Urinary bladder (tissue), 4 donors: ENCODE measurements around the gene ACE2. TPM values are rescaled to one million over a fixed set of nuclear protein-coding genes. Genes with fewer than 3 reads are reported as not detected.

Experiments used
- DNase-seq: peaks from one replicate; pipeline ENCODE4 v3.0.0-alpha.2; 2015; ENCODE audit errors: extremely low spot score
- H3K27ac ChIP-seq: one replicate; pipeline ENCODE4 v1.5.1; 2013; ENCODE audit warnings: low read depth, mild to moderate bottlenecking, moderate library complexity
- H3K36me3 ChIP-seq: one replicate; pipeline ENCODE4 v1.6.1; 2013; ENCODE audit warnings: mild to moderate bottlenecking, moderate library complexity; ENCODE audit not compliant: insufficient read depth
- H3K4me1 ChIP-seq: one replicate; pipeline ENCODE4 v1.6.1; 2013; ENCODE audit warnings: mild to moderate bottlenecking, moderate library complexity; ENCODE audit not compliant: insufficient read depth
- H3K4me3 ChIP-seq: one replicate; pipeline ENCODE4 v1.5.1; 2013; ENCODE audit warnings: low read depth, low read length
- WGBS: extraction: QIAGEN DNeasy Blood & Tissue Kit; methylation state at CpG from one replicate; pipeline ENCODE4 v1.1.7; 2013; 5-methylcytosine and 5-hydroxymethylcytosine counted together
- polyA plus RNA-seq: library from polyadenylated mRNA; stranded (reverse); fragments of 200-250 nt; gene quantifications from one replicate; pipeline ENCODE4 v1.2.3, GENCODE V29; 2013
- total RNA-seq: library from RNA; depleted of rRNA; stranded (reverse); fragments of >200 nt; gene quantifications from one replicate; pipeline ENCODE4 v1.2.3, GENCODE V29; 2014
- donor health status: healthy with polysubstance abuse.
- donor health status: healthy.

Gene ACE2
- total and polyA plus RNA-seq, 2 donors, result 0.37 to 2.1 TPM

GRCh38 chrX:15564981-15565579 lies 35.7 kb downstream of the ACE2 start:
- Histone ChIP-seq H3K4me1 (no peaks in the 10 kb centered on the region), H3K36me3 (no peaks in the 10 kb centered on the region), H3K27ac (no peak overlapping the region), H3K4me3 (no peak overlapping the region)
- DNase-seq, result peak; percentile 18
- WGBS, result 10% methylated on average over 5 of the region's 5 CpGs

GRCh38 chrX:15563056-15563455 lies 37.7 kb downstream of the ACE2 start:
- Histone ChIP-seq H3K36me3 (no peaks in the 10 kb centered on the region), H3K4me1 (no peaks in the 10 kb centered on the region), H3K4me3 (no peak overlapping the region), H3K27ac (no peak overlapping the region)
- WGBS, result 75% methylated on average over 7 of the region's 7 CpGs
- no peak for DNase-seq

- Histone ChIP-seq H3K4me1 (no peaks in the 10 kb centered on the region), H3K36me3 (no peaks in the 10 kb centered on the region), H3K27ac (no peak overlapping the region), H3K4me3 (no peak overlapping the region)
- DNase-seq, result no peak
- 89% methylated on average over 3 of the region's 3 CpGs for WGBS
Measured at GRCh38 chrX:15560924-15561323, 39.8 kb downstream of the ACE2 start.

- WGBS, result 92% methylated on average over 3 of the region's 3 CpGs
- DNase-seq, result no peak
- no peaks in the 10 kb centered on the region for H3K4me1 ChIP-seq
- H3K36me3 ChIP-seq, result no peaks in the 10 kb centered on the region
- no peak overlapping the region for H3K4me3 ChIP-seq
- H3K27ac ChIP-seq, result no peak overlapping the region
Measured at GRCh38 chrX:15559227-15559626, 41.5 kb downstream of the ACE2 start.

- no peak for DNase-seq
- Histone ChIP-seq H3K4me3 (no peak overlapping the region), H3K36me3 (no peaks in the 10 kb centered on the region), H3K27ac (no peak overlapping the region), H3K4me1 (no peaks in the 10 kb centered on the region)
- WGBS, result 77% methylated on average over 8 of the region's 8 CpGs
Measured at GRCh38 chrX:15549189-15550012, 51.4 kb downstream of the ACE2 start.

- Histone ChIP-seq H3K36me3 (no peaks in the 10 kb centered on the region), H3K4me1 (no peaks in the 10 kb centered on the region), H3K27ac (no peak overlapping the region), H3K4me3 (no peak overlapping the region)
- DNase-seq, result no peak
- 90% methylated on average over 2 of the region's 2 CpGs for WGBS
Measured at GRCh38 chrX:15547356-15547755, 53.4 kb downstream of the ACE2 start.

GRCh38 chrX:15546745-15547144 lies 54.0 kb downstream of the ACE2 start:
- 67% methylated on average over 5 of the region's 5 CpGs for WGBS
- Histone ChIP-seq H3K36me3 (no peaks in the 10 kb centered on the region), H3K4me1 (no peaks in the 10 kb centered on the region), H3K4me3 (no peak overlapping the region), H3K27ac (no peak overlapping the region)
- DNase-seq, result no peak

- Histone ChIP-seq H3K4me3 (no peak overlapping the region), H3K4me1 (no peaks in the 10 kb centered on the region), H3K36me3 (no peaks in the 10 kb centered on the region), H3K27ac (no peak overlapping the region)
- 82% methylated on average over 6 of the region's 6 CpGs for WGBS
- DNase-seq, result no peak
Measured at GRCh38 chrX:15530318-15530717, 70.4 kb downstream of the ACE2 start.

GRCh38 chrX:15529165-15529564 lies 71.6 kb downstream of the ACE2 start:
- no peaks in the 10 kb centered on the region for H3K36me3 ChIP-seq
- no peak overlapping the region for H3K27ac ChIP-seq
- no peak for DNase-seq
- no peak overlapping the region for H3K4me3 ChIP-seq
- H3K4me1 ChIP-seq, result no peaks in the 10 kb centered on the region

- H3K4me3 ChIP-seq, result no peak overlapping the region
- 80% methylated on average over 8 of the region's 8 CpGs for WGBS
- H3K27ac ChIP-seq, result no peak overlapping the region
Measured at GRCh38 chrX:15525664-15526416, 74.9 kb downstream of the ACE2 start.

GRCh38 chrX:15524417-15524816 lies 76.3 kb downstream of the ACE2 start:
- Histone ChIP-seq H3K27ac (no peak overlapping the region), H3K36me3 (no peaks in the 10 kb centered on the region), H3K4me3 (no peak overlapping the region), H3K4me1 (no peaks in the 10 kb centered on the region)
- DNase-seq, result no peak

More at GRCh38 chrX:15525664-15526416, 74.9 kb downstream of the ACE2 start:
- Histone ChIP-seq H3K4me1 (no peaks in the 10 kb centered on the region), H3K36me3 (no peaks in the 10 kb centered on the region)
- no peak for DNase-seq

- Histone ChIP-seq H3K4me1 (no peaks in the 10 kb centered on the region), H3K27ac (no peak overlapping the region), H3K36me3 (no peaks in the 10 kb centered on the region), H3K4me3 (no peak overlapping the region)
- DNase-seq, result no peak
Measured at GRCh38 chrX:15523088-15523487, 77.7 kb downstream of the ACE2 start.

GRCh38 chrX:15522464-15522863 lies 78.3 kb downstream of the ACE2 start:
- no peak for DNase-seq
- Histone ChIP-seq H3K4me3 (no peak overlapping the region), H3K27ac (no peak overlapping the region), H3K4me1 (no peaks in the 10 kb centered on the region), H3K36me3 (no peaks in the 10 kb centered on the region)
- 57% methylated on average over 3 of the region's 3 CpGs for WGBS

GRCh38 chrX:15515931-15516330 lies 84.8 kb downstream of the ACE2 start:
- Histone ChIP-seq H3K36me3 (no peaks in the 10 kb centered on the region), H3K4me3 (no peak overlapping the region), H3K27ac (no peak overlapping the region), H3K4me1 (no peaks in the 10 kb centered on the region)
- WGBS, result 24% methylated on average over 6 of the region's 6 CpGs
- no peak for DNase-seq
